PC-9 (cell line): ENCODE measurements around the gene NMRK2. TPM values are rescaled to one million over a fixed set of nuclear protein-coding genes. Genes with fewer than 3 reads are reported as not detected.

ENCODE experiments used
- microRNA-seq: library from miRNA; unstranded; fragments of <30 nt; microRNA quantifications from one replicate; pipeline ENCODE4 v1.2.0, GENCODE V29; 2021; ENCODE audit warnings: borderline number of aligned reads, borderline replicate concordance
- total RNA-seq: library from RNA; stranded (reverse); gene quantifications from 2 replicates; pipeline ENCODE4 v1.2.3, GENCODE V29; 2021

The NMRK2 gene
- total RNA-seq, 1 experiment from 2014 or later = not detected

Small RNA genes lying within 50 kb of the gene (microRNA-seq; reads per million reads assigned to microRNA genes)
- gene MIR637 = not detected

Other genes with a start within 250 kb of the NMRK2 start
- 19.1 and 20.0 TPM in 2 replicates for gene PIP5K1C, start 232.6 kb upstream of the NMRK2 start, total RNA-seq
- gene TJP3, start 224.7 kb upstream of the NMRK2 start, total RNA-seq = 56.8 and 71.5 TPM in 2 replicates
- gene APBA3, start 171.4 kb upstream of the NMRK2 start, total RNA-seq = 16.0 and 22.1 TPM in 2 replicates
- 31.6 and 42.0 TPM in 2 replicates for gene MRPL54, start 170.4 kb upstream of the NMRK2 start, total RNA-seq
- gene RAX2, start 160.8 kb upstream of the NMRK2 start, total RNA-seq = not detected in 2 replicates
- not detected in 2 replicates for gene MATK, start 146.7 kb upstream of the NMRK2 start, total RNA-seq
- not detected in 2 replicates for gene ZFR2, start 64.0 kb upstream of the NMRK2 start, total RNA-seq
- not detected in 2 replicates for gene ATCAY, start 52.4 kb upstream of the NMRK2 start, total RNA-seq
- gene DAPK3, start 38.0 kb downstream of the NMRK2 start, total RNA-seq = 38.1 and 46.5 TPM in 2 replicates
- 1,471 and 1,742 TPM in 2 replicates for gene EEF2, start 52.4 kb downstream of the NMRK2 start, total RNA-seq
- 25.5 and 26.5 TPM in 2 replicates for gene PIAS4, start 74.7 kb downstream of the NMRK2 start, total RNA-seq
- gene ZBTB7A, start 133.8 kb downstream of the NMRK2 start, total RNA-seq = 41.2 and 48.2 TPM in 2 replicates
- gene MAP2K2, start 191.1 kb downstream of the NMRK2 start, total RNA-seq = 160 and 211 TPM in 2 replicates
- not detected in 2 replicates for gene CREB3L3, start 220.6 kb downstream of the NMRK2 start, total RNA-seq
- 22.2 and 23.2 TPM in 2 replicates for gene SIRT6, start 249.5 kb downstream of the NMRK2 start, total RNA-seq
- 0.79 and 1.0 TPM in 2 replicates for gene ANKRD24, start 249.6 kb downstream of the NMRK2 start, total RNA-seq